HepG2 (cell line): ENCODE data around the gene HOXA10. TPM values are rescaled to one million over a fixed set of nuclear protein-coding genes. Genes with fewer than 3 reads are reported as not detected.

Experiments
- ATAC-seq: fragments of 200-7000 bp; cut with Tn5 transposase; 3 replicates; pipeline ENCODE4 v1.9.1; 2020; ENCODE audit warnings: mild to moderate bottlenecking, moderate library complexity
- BruUV-seq: library from RNA; stranded (reverse); fragments of 400-500 nt; replicated peaks from 2 replicates; lab custom pipeline; 2021; lab: Mats Ljungman, UMichigan
- CTCF ChIA-PET: fragments of 300-600 bp; formaldehyde crosslinking; extraction: SDS; loops from one replicate; lab custom pipeline; 2021; ENCODE audit warnings: low total read pairs, inconsistent platforms, low intra/inter-chr PET ratio; lab: Yijun Ruan, JAX
- POLR2A ChIA-PET: fragments of 350-600 bp; sonication (Branson Sonifier 250); formaldehyde crosslinking; loops from one replicate; lab custom pipeline; 2020; ENCODE audit warnings: antibody characterized with exemption, inconsistent platforms; lab: Yijun Ruan, JAX
- DNase-seq: peaks from one replicate; pipeline ENCODE4 v3.0.0-alpha.2; 2015; ENCODE audit warnings: low spot score
- FAIRE-seq: peaks from 3 replicates; lab custom pipeline; 2011; peaks lifted over from hg19 to GRCh38; lab: Jason Lieb, UNC
- H2AFZ ChIP-seq: one replicate; pipeline ENCODE4 v1.6.1; 2011; ENCODE audit warnings: low read length, inconsistent platforms
- H3K27ac ChIP-seq: fragments of 300-600 bp; 3 replicates; pipeline ENCODE4 v1.8.0; 2011; ENCODE audit warnings: mixed run types, mild to moderate bottlenecking, mixed read lengths, low read length, inconsistent platforms; ENCODE audit not compliant: insufficient read depth; ENCODE audit errors: extremely low read length
- H3K27me3 ChIP-seq, 2 experiments: fragments of 200-600 bp in 1 of 2; 2 replicates in 1 of 2; 3 replicates in 1 of 2; pipeline versions ENCODE4 v1.6.0 to v1.8.0; 2011; ENCODE audit warnings: low read length in 2 of 2, mild to moderate bottlenecking in 2 of 2, moderate library complexity in 2 of 2, inconsistent platforms in 1 of 2; ENCODE audit not compliant: insufficient read depth in 2 of 2, control insufficient read depth in 1 of 2
- H3K36me3 ChIP-seq, 2 experiments: fragments of 200-600 bp in 1 of 2; replicated peaks in 1 of 2; 2 replicates in 1 of 2; 3 replicates in 1 of 2; pipeline versions ENCODE4 v1.5.1 to v1.8.0; 2011; ENCODE audit warnings: low read length in 2 of 2, inconsistent platforms in 1 of 2; ENCODE audit not compliant: insufficient read depth in 2 of 2, control insufficient read depth in 1 of 2
- H3K4me1 ChIP-seq: 2 replicates; pipeline ENCODE4 v1.5.1; 2012; ENCODE audit warnings: low read length, inconsistent platforms; ENCODE audit not compliant: insufficient read depth
- H3K4me2 ChIP-seq: 2 replicates; pipeline ENCODE4 v1.6.0; 2011; ENCODE audit warnings: low read depth, low read length, inconsistent platforms
- H3K4me3 ChIP-seq, 3 experiments: fragments of 200-600 bp in 1 of 3; sonication (generic), shearing (Covaris generic) in 1 of 3; replicated peaks in 1 of 3; 2 replicates each; pipeline ENCODE4 v1.5.1; 2011 to 2016; ENCODE audit warnings: low read length in 3 of 3, inconsistent platforms in 2 of 3, low read depth in 2 of 3, mild to moderate bottlenecking in 2 of 3, control low read depth in 1 of 3, mixed read lengths in 1 of 3; ENCODE audit not compliant: insufficient read depth in 1 of 3
- H3K79me2 ChIP-seq: one replicate; pipeline ENCODE4 v1.6.1; 2011; ENCODE audit warnings: low read length, inconsistent platforms; ENCODE audit not compliant: insufficient read depth
- H3K9ac ChIP-seq: 2 replicates; pipeline ENCODE4 v1.6.0; 2011; ENCODE audit warnings: mild to moderate bottlenecking, low read depth, low read length, inconsistent platforms; ENCODE audit not compliant: insufficient read depth
- H3K9me3 ChIP-seq: 2 replicates; pipeline ENCODE4 v1.5.1; 2012; ENCODE audit warnings: mild to moderate bottlenecking, low read length
- H4K20me1 ChIP-seq: 2 replicates; pipeline ENCODE4 v1.6.0; 2011; ENCODE audit warnings: inconsistent platforms, mild to moderate bottlenecking, low read length, moderate library complexity; ENCODE audit not compliant: insufficient read depth
- KLF13 ChIP-seq: sonication (generic); formaldehyde crosslinking; IDR thresholded peaks from 2 replicates; pipeline ENCODE4 v1.4.0; 2020; ENCODE audit warnings: mild to moderate bottlenecking, missing genetic modification reagents
- MAX ChIP-seq: IDR thresholded peaks from 2 replicates; pipeline ENCODE4 v1.6.1; 2012; ENCODE audit warnings: inconsistent platforms
- SMAD3 ChIP-seq: sonication (generic); formaldehyde crosslinking; IDR thresholded peaks from 2 replicates; pipeline ENCODE4 v1.4.0; 2020; ENCODE audit warnings: missing genetic modification reagents
- WGBS: methylation state at CpG from one replicate; pipeline ENCODE4 v1.1.6; 2017; ENCODE audit warnings: low lambda C conversion rate; 5-methylcytosine and 5-hydroxymethylcytosine counted together
- in situ Hi-C: cut with HindIII; loops from 2 replicates; pipeline ENCODE4 v1.10.0; 2017; ENCODE audit warnings: low pct_unique_long_range_greater_than_20kb; ENCODE audit not compliant: extremely low pct_ligation_motif_present
- intact Hi-C: fragments of 100-400 bp; cut with micrococcal nuclease; formaldehyde crosslinking; loops from one replicate; pipeline ENCODE4 v1.10.0; 2022; ENCODE audit not compliant: unreplicated experiment
- polyA plus RNA-seq, 8 experiments: library from polyadenylated mRNA; depleted of rRNA in 3 of 8; stranded (reverse) in 7 of 8; unstranded in 1 of 8; fragments of >200 nt; fragmentation: Illumina TruSeq in 4 of 8; extraction: Trizol in 4 of 8; gene quantifications; 2 replicates each; pipeline versions ENCODE4 v1.2.1 to v1.2.3, GENCODE V29; 2011 to 2016; ENCODE audit warnings: low read depth in 4 of 8, missing spikeins in 1 of 8, mixed read lengths in 1 of 8; ENCODE audit not compliant: insufficient read depth in 1 of 8
- total RNA-seq, 5 experiments: library from RNA; depleted of rRNA; stranded (reverse); fragments of >200 nt; fragmentation: Illumina TruSeq; extraction: Trizol; gene quantifications; 2 replicates each; pipeline ENCODE4 v1.2.3, GENCODE V29; 2016; ENCODE audit warnings: low read depth in 1 of 5
- TF ChIP-seq, protein P1 (sequence below): sonication (generic); formaldehyde crosslinking; IDR thresholded peaks from 2 replicates; pipeline ENCODE4 v1.5.0; 2020; ENCODE audit warnings: mild to moderate bottlenecking, missing genetic modification reagents, moderate library complexity
- TF ChIP-seq, protein P2 (sequence below): sonication (generic); formaldehyde crosslinking; IDR thresholded peaks from 2 replicates; pipeline ENCODE4 v1.9.0; 2021; ENCODE audit warnings: mild to moderate bottlenecking, missing genetic modification reagents

HOXA10 gene
- total and polyA plus RNA-seq, 2 of the 13 experiments (the other 11 are each of a cell fraction or from before 2014, with no cell fraction given) = not detected

DNA sequence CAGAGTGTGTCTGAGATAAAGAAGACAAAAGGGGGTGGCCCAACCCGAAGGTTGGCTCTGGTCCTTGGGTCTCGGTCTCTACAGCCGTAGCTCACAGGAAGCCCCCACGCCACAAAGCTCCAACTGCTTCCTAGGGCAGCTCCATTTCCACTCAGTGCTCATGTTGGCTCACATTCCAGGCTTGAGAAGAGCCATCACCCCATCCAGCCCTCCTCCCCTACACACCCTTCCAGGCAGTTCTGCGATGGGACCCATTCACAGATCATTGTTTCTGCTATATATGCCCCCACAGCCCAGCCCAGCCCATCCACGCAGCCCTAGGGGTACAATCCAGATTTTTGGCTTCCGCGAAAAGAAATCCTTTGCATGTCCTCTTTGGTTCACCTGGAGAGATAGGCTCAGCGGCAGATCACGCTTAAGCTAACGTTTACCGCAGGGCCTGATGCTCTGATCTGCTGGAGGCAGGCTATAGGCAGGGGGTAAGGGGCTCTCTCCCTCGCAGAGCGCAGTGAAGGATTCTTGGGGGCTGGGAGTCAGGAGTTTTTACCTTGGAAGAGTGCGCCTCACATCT, 17.1 kb upstream of the HOXA10 start:
- DNase-seq (no peak), FAIRE-seq (no peak), ATAC-seq (no peak)
- in situ Hi-C loops (no loop called here), intact Hi-C loops (loop anchor here (10.0 kb wide), 1 partner anchor 414 kb away; no protein-coding TSS in a partner anchor)
- Histone ChIP-seq H3K27ac (no peak overlapping the region), H3K9me3 (no peaks in the 10 kb centered on the region), H4K20me1 (no peaks in the 10 kb centered on the region), H3K4me3 (no peak overlapping the region), H2AFZ (no peak overlapping the region), H3K9ac (no peak overlapping the region), H3K4me1 (peaks cover 15% of the 10 kb centered on the region; the same call in 1 of the 2 replicates), H3K36me3 (no peaks in the 10 kb centered on the region), H3K27me3 (peaks cover 13 to 76% of the 10 kb centered on the region in 2 experiments), H3K79me2 (no peaks in the 10 kb centered on the region), H3K4me2 (no peak overlapping the region)
- BruUV-seq = no TSS peak
- ChIA-PET POLR2A (interaction anchor here (0.6 kb wide), 1 partner anchor 34 kb away, joined by 3 read pairs; no protein-coding TSS in a partner anchor), CTCF (no interaction called here)
- WGBS = 73% methylated on average over 13 of the region's 15 CpGs
- TF ChIP-seq MAX (no peak), KLF13 (CRISPR knock-in tag) (no peak)
- TF ChIP-seq, protein P1, sequence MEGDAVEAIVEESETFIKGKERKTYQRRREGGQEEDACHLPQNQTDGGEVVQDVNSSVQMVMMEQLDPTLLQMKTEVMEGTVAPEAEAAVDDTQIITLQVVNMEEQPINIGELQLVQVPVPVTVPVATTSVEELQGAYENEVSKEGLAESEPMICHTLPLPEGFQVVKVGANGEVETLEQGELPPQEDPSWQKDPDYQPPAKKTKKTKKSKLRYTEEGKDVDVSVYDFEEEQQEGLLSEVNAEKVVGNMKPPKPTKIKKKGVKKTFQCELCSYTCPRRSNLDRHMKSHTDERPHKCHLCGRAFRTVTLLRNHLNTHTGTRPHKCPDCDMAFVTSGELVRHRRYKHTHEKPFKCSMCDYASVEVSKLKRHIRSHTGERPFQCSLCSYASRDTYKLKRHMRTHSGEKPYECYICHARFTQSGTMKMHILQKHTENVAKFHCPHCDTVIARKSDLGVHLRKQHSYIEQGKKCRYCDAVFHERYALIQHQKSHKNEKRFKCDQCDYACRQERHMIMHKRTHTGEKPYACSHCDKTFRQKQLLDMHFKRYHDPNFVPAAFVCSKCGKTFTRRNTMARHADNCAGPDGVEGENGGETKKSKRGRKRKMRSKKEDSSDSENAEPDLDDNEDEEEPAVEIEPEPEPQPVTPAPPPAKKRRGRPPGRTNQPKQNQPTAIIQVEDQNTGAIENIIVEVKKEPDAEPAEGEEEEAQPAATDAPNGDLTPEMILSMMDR (CRISPR knock-in tag) = no peak

- in situ Hi-C loops = no loop called here
- no peak overlapping the region for H3K4me3 ChIP-seq
- peaks cover 14% of the 10 kb centered on the region; the same call in 1 of the 2 replicates for H3K4me1 ChIP-seq
- TF ChIP-seq SMAD3 (CRISPR knock-in tag) = no peak
- TF ChIP-seq, protein P2, sequence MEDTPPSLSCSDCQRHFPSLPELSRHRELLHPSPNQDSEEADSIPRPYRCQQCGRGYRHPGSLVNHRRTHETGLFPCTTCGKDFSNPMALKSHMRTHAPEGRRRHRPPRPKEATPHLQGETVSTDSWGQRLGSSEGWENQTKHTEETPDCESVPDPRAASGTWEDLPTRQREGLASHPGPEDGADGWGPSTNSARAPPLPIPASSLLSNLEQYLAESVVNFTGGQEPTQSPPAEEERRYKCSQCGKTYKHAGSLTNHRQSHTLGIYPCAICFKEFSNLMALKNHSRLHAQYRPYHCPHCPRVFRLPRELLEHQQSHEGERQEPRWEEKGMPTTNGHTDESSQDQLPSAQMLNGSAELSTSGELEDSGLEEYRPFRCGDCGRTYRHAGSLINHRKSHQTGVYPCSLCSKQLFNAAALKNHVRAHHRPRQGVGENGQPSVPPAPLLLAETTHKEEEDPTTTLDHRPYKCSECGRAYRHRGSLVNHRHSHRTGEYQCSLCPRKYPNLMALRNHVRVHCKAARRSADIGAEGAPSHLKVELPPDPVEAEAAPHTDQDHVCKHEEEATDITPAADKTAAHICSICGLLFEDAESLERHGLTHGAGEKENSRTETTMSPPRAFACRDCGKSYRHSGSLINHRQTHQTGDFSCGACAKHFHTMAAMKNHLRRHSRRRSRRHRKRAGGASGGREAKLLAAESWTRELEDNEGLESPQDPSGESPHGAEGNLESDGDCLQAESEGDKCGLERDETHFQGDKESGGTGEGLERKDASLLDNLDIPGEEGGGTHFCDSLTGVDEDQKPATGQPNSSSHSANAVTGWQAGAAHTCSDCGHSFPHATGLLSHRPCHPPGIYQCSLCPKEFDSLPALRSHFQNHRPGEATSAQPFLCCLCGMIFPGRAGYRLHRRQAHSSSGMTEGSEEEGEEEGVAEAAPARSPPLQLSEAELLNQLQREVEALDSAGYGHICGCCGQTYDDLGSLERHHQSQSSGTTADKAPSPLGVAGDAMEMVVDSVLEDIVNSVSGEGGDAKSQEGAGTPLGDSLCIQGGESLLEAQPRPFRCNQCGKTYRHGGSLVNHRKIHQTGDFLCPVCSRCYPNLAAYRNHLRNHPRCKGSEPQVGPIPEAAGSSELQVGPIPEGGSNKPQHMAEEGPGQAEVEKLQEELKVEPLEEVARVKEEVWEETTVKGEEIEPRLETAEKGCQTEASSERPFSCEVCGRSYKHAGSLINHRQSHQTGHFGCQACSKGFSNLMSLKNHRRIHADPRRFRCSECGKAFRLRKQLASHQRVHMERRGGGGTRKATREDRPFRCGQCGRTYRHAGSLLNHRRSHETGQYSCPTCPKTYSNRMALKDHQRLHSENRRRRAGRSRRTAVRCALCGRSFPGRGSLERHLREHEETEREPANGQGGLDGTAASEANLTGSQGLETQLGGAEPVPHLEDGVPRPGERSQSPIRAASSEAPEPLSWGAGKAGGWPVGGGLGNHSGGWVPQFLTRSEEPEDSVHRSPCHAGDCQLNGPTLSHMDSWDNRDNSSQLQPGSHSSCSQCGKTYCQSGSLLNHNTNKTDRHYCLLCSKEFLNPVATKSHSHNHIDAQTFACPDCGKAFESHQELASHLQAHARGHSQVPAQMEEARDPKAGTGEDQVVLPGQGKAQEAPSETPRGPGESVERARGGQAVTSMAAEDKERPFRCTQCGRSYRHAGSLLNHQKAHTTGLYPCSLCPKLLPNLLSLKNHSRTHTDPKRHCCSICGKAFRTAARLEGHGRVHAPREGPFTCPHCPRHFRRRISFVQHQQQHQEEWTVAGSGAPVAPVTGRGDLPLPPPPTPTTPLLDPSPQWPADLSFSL (CRISPR knock-in tag) = no peak
- TF ChIP-seq, all 625 proteins: peak for 0
- no peak overlapping the region for H2AFZ ChIP-seq
- 13% methylated on average over 7 of the region's 7 CpGs for WGBS
- no peaks in the 10 kb centered on the region for H3K9me3 ChIP-seq
- no peaks in the 10 kb centered on the region for H3K36me3 ChIP-seq
- H3K27ac ChIP-seq = no peak overlapping the region
- BruUV-seq = no TSS peak
- DNase-seq (no peak), ATAC-seq (no peak), FAIRE-seq (no peak)
- POLR2A ChIA-PET = no interaction called here
- H3K79me2 ChIP-seq = no peaks in the 10 kb centered on the region
- peaks cover 21 to 87% of the 10 kb centered on the region in 2 experiments for H3K27me3 ChIP-seq
- H3K9ac ChIP-seq = no peak overlapping the region
- H4K20me1 ChIP-seq = no peaks in the 10 kb centered on the region
- H3K4me2 ChIP-seq = no peak overlapping the region
- intact Hi-C loops = loop anchor here (10.0 kb wide), 1 partner anchor 415 kb away; no protein-coding TSS in a partner anchor
- CTCF ChIA-PET = no interaction called here
Observed at GRCh38 chr7:27189997-27190748, 16.1 kb upstream of the HOXA10 start.
